ENCODE results near the gene ZNF644.
A peak's percentile ranks its signal among the peaks of the same experiment; 100 is the strongest.

DNA sequence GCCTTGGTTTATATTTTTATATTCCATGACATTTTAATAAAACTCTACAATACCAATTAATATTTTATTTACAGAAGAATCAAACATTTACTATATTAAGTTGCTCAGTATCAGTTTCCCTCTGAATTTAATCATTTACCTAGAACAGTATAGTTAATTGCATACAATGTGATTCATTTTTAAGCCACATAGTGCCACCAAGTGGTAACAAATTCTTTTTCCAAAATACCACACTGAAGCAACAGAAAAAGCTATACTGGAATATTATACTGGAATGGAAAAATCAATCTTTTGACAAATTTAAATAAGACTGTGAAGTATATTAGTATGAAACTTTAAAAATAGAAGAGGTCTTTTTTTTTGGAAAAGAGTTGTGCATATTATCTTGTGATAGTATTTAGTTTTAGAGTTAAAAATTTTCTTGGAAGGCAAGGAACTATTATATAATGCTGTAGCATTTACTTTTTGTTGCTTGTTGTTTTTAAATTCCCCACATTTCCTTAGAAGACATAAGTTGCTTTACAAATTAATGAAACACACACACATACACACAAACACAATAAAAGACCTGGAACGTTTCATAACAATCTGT lies 57.3 kb downstream of the ZNF644 start:
- TF ChIP-seq CTCF (IDR thresholded peaks at IDR 0.05) = peak in 2 of 6 experiments; percentile 11 to 17
- no peak for TF ChIP-seq POLR2A (IDR thresholded peaks at IDR 0.05)
- TF ChIP-seq POLR2AphosphoS5 (IDR thresholded peaks at IDR 0.05) = no peak

All from upper lobe of left lung (tissue), 4 donors.